ENCODE measurements around the gene KCNJ3. TPM values are rescaled to one million over a fixed set of nuclear protein-coding genes. Genes with fewer than 3 reads are reported as not detected.

Gene KCNJ3
- total and polyA plus RNA-seq, 2 donors from 2014 or later, result 3.6 to 9.9 TPM

DNA sequence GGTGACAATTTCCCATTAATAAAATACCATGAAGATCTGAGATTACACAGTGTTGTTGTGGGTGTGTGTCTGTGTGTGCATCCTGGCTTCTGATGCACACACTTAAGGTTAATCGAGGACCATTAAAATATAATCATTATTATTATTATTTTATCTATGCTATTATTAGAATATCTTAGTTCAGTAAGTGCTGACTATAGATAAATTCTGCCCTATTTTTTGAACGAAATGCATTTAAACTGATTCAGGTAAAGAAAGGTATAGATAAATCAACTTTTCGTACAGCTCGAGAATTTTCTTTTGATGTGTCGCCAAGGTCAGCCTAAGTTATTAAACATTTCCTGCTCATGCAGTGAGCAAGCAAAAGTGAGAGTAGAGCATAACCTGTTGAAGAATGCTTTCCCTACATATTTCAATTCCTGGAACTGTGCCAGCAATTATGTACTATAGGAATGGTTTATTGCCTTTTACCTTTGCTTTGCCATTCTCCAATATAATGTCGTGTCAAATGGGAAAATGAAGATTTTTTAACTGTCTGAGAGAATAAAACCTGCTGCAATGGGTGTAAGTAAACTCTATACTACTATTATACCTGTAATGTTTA, 25.8 kb downstream of the KCNJ3 start:
- TF ChIP-seq, protein P1, sequence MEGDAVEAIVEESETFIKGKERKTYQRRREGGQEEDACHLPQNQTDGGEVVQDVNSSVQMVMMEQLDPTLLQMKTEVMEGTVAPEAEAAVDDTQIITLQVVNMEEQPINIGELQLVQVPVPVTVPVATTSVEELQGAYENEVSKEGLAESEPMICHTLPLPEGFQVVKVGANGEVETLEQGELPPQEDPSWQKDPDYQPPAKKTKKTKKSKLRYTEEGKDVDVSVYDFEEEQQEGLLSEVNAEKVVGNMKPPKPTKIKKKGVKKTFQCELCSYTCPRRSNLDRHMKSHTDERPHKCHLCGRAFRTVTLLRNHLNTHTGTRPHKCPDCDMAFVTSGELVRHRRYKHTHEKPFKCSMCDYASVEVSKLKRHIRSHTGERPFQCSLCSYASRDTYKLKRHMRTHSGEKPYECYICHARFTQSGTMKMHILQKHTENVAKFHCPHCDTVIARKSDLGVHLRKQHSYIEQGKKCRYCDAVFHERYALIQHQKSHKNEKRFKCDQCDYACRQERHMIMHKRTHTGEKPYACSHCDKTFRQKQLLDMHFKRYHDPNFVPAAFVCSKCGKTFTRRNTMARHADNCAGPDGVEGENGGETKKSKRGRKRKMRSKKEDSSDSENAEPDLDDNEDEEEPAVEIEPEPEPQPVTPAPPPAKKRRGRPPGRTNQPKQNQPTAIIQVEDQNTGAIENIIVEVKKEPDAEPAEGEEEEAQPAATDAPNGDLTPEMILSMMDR (IDR thresholded peaks at IDR 0.05; ENCODE audit: borderline replicate concordance, extremely low read depth, insufficient read depth), result no peak
- DNase-seq (peak in 2 of 5 donors; percentile 11 to 31), FAIRE-seq (no peak)
- Histone ChIP-seq H3K27me3 (ENCODE audit: control insufficient read depth, insufficient read depth, low read length) (no peaks in the 10 kb centered on the region), H3K4me3 (ENCODE audit: low read length in 3 of 3) (no peak overlapping the region), H3K36me3 (ENCODE audit: control insufficient read depth in 2 of 3, insufficient read depth in 3 of 3, low read length in 3 of 3) (no peaks in the 10 kb centered on the region), H3K9me3 (ENCODE audit: control insufficient read depth in 2 of 3, insufficient read depth in 1 of 3, low read length in 3 of 3) (no peaks in the 10 kb centered on the region), H3K4me1 (ENCODE audit: control insufficient read depth in 2 of 3, insufficient read depth in 2 of 3, low read depth in 1 of 3, low read length in 3 of 3) (no peaks in the 10 kb centered on the region), H3K9ac (ENCODE audit: low read length in 3 of 3) (no peak overlapping the region), H3K27ac (ENCODE audit: low read depth in 2 of 2, low read length in 2 of 2) (no peak overlapping the region)
- intact Hi-C loops (cut with DNase I), result no loop called here

DNA sequence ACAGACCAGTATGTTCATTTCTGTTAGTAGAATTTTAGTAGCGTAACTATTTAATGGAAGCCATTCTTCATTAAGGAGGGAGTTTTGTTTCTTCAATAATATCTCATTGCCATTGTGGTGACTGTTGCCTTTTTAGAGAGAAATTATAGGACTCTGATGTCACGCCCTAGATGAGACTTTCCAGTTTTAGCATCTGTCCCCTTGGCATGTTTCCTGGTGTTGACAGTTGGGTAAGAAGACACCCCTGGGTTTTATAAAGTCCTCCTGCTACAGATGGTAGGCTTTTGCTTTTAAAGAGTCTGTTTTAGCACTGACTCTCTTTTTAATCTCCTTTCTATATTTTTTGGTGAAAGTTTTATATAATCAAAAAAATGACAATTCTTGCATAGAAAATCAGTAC, 41.9 kb downstream of the KCNJ3 start:
- Histone ChIP-seq H3K4me1 (ENCODE audit: control insufficient read depth in 2 of 3, insufficient read depth in 2 of 3, low read depth in 1 of 3, low read length in 3 of 3) (no peaks in the 10 kb centered on the region), H3K27me3 (ENCODE audit: control insufficient read depth, insufficient read depth, low read length) (no peaks in the 10 kb centered on the region), H3K4me3 (ENCODE audit: low read length in 3 of 3) (no peak overlapping the region), H3K9me3 (ENCODE audit: control insufficient read depth in 2 of 3, insufficient read depth in 1 of 3, low read length in 3 of 3) (no peaks in the 10 kb centered on the region), H3K27ac (ENCODE audit: low read depth in 2 of 2, low read length in 2 of 2) (no peak overlapping the region), H3K36me3 (ENCODE audit: control insufficient read depth in 2 of 3, insufficient read depth in 3 of 3, low read length in 3 of 3) (no peaks in the 10 kb centered on the region), H3K9ac (ENCODE audit: low read length in 3 of 3) (no peak overlapping the region)
- DNase-seq, result no peak
- intact Hi-C loops (cut with DNase I), result no loop called here
- no peak for FAIRE-seq
- TF ChIP-seq, protein P1 (IDR thresholded peaks at IDR 0.05; ENCODE audit: borderline replicate concordance, extremely low read depth, insufficient read depth), result no peak

DNA sequence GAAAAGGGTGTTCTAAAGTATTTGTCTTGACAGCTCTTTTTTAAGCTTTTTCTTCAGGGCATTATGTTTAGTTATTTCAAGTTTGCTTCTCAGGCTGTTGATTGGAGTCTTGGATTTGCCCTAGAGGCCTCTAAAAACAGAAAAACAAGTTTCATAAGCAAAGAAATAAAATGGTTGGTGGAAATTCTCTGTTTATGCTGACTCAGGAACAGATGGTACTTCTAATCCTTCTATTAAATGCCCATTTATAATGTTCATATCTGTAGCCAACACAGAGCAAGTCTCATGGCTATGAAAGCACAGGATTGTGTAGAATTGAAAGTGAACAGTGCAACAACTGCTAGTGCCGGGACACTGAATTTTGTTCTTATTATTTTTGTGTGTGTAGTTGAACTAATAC, 60.4 kb downstream of the KCNJ3 start:
- DNase-seq (no peak), FAIRE-seq (no peak)
- no peak overlapping the region for H3K27ac ChIP-seq (ENCODE audit: low read depth in 2 of 2, low read length in 2 of 2)
- no peaks in the 10 kb centered on the region for H3K36me3 ChIP-seq (ENCODE audit: control insufficient read depth in 2 of 3, insufficient read depth in 3 of 3, low read length in 3 of 3)
- TF ChIP-seq, protein P1 (IDR thresholded peaks at IDR 0.05; ENCODE audit: borderline replicate concordance, extremely low read depth, insufficient read depth), result no peak
- no peaks in the 10 kb centered on the region for H3K9me3 ChIP-seq (ENCODE audit: control insufficient read depth in 2 of 3, insufficient read depth in 1 of 3, low read length in 3 of 3)
- H3K9ac ChIP-seq (ENCODE audit: low read length in 3 of 3), result no peak overlapping the region
- no peaks in the 10 kb centered on the region for H3K27me3 ChIP-seq (ENCODE audit: control insufficient read depth, insufficient read depth, low read length)
- intact Hi-C loops (cut with DNase I), result no loop called here
- peaks cover 0 to 3% (median 0%) of the 10 kb centered on the region in 3 donors for H3K4me1 ChIP-seq (ENCODE audit: control insufficient read depth in 2 of 3, insufficient read depth in 2 of 3, low read depth in 1 of 3, low read length in 3 of 3)
- no peak overlapping the region for H3K4me3 ChIP-seq (ENCODE audit: low read length in 3 of 3)

DNA sequence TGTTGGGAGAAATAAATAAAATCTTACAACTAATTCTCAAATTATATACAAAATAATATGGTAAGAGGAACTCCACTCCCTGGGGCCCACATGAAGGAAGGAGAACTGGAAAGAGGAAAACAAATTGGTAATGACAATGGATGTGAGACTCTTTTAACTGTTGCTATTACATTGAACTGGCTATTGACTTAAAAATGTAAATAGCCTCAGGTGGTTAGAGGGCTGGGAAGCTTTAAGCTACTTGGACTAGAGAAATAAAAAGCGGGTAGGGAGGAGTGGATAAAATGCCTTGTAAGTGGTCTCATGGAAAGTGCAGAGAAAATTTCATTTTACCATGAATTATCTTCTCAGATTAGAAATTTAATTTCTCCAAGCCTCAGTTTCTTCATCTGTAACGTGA, 64.1 kb downstream of the KCNJ3 start:
- DNase-seq, result no peak
- intact Hi-C loops (cut with DNase I), result no loop called here
- TF ChIP-seq, protein P1 (IDR thresholded peaks at IDR 0.05; ENCODE audit: borderline replicate concordance, extremely low read depth, insufficient read depth), result no peak

More for the DNA sequence above, 64.1 kb downstream of the KCNJ3 start:
- peaks cover 0 to 3% (median 0%) of the 10 kb centered on the region in 3 donors for H3K4me1 ChIP-seq (ENCODE audit: control insufficient read depth in 2 of 3, insufficient read depth in 2 of 3, low read depth in 1 of 3, low read length in 3 of 3)
- FAIRE-seq, result no peak
- no peak overlapping the region for H3K9ac ChIP-seq (ENCODE audit: low read length in 3 of 3)
- H3K27ac ChIP-seq (ENCODE audit: low read depth in 2 of 2, low read length in 2 of 2), result no peak overlapping the region
- no peaks in the 10 kb centered on the region for H3K27me3 ChIP-seq (ENCODE audit: control insufficient read depth, insufficient read depth, low read length)
- H3K4me3 ChIP-seq (ENCODE audit: low read length in 3 of 3), result no peak overlapping the region
- no peaks in the 10 kb centered on the region for H3K36me3 ChIP-seq (ENCODE audit: control insufficient read depth in 2 of 3, insufficient read depth in 3 of 3, low read length in 3 of 3)
- H3K9me3 ChIP-seq (ENCODE audit: control insufficient read depth in 2 of 3, insufficient read depth in 1 of 3, low read length in 3 of 3), result no peaks in the 10 kb centered on the region

Data from kidney (tissue), 14 donors.